PFSK-1 (cell line): ENCODE measurements around the gene RPL36.

Experiments
- FOXP2 ChIP-seq: optimal IDR thresholded peaks from 2 replicates; pipeline ENCODE3; 2011; ENCODE audit warnings: borderline replicate concordance, control low read depth, inconsistent platforms; ENCODE audit not compliant: insufficient read depth; ENCODE audit errors: extremely low read length, extremely low read depth
- POLR2AphosphoS5 ChIP-seq: IDR thresholded peaks from 2 replicates; pipeline ENCODE4 v1.6.1; 2012; ENCODE audit warnings: low read depth, mild to moderate bottlenecking, control low read depth, low read length, moderate library complexity
- REST ChIP-seq, 2 experiments: IDR thresholded peaks; 2 replicates each; pipeline versions ENCODE4 v1.6.1 to v1.8.0; 2011 to 2012; ENCODE audit warnings: low read depth in 2 of 2, low read length in 2 of 2, control low read depth in 1 of 2, inconsistent platforms in 1 of 2, mild to moderate bottlenecking in 1 of 2, moderate library complexity in 1 of 2; ENCODE audit not compliant: insufficient read depth in 1 of 2
- TAF1 ChIP-seq: IDR thresholded peaks from 2 replicates; pipeline ENCODE4 v1.6.1; 2012; ENCODE audit warnings: low read length, control low read depth, borderline replicate concordance; ENCODE audit not compliant: insufficient read depth

GRCh38 chr19:5671600-5671999 lies 18.5 kb upstream of the RPL36 start:
- TF ChIP-seq POLR2AphosphoS5 (no peak), REST (IDR thresholded peaks at IDR 0.05; ENCODE audit: insufficient read depth in 1 of 2, low read depth in 2 of 2, low read length in 2 of 2) (no peak), TAF1 (no peak), FOXP2 (no peak)
